NCI-H1694 (cell line): ENCODE measurements around the gene BNC2.

Experiments
- DNase-seq: peaks from one replicate; lab custom pipeline; 2025; lab: John Stamatoyannopoulos, UW

BNC2 gene

GRCh38 chr9:16363073-16363781 is 507.2 kb downstream of the BNC2 start:
- DNase-seq, result no peak

- no peak for DNase-seq
Measured at GRCh38 chr9:16361939-16362338, 508.5 kb downstream of the BNC2 start.

DNA sequence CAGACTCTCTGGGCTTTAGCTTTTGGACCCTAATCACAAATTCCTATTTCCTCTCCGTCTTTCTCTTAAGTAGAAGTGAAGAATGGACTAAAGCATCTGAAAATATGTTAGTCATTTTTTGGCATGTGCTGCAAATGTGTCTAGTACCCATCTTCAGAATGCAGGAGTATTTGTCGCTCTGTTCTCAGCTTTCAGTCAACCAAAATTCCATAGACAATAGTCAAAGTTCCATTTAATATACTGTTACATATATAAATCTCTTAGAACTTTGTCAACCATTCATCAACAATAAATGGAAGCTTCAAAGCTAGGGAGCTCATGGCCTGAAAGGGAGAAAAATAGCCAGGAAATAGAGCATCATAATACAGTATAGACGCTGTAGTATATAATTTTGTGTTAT is 509.4 kb downstream of the BNC2 start:
- DNase-seq, result no peak

DNA sequence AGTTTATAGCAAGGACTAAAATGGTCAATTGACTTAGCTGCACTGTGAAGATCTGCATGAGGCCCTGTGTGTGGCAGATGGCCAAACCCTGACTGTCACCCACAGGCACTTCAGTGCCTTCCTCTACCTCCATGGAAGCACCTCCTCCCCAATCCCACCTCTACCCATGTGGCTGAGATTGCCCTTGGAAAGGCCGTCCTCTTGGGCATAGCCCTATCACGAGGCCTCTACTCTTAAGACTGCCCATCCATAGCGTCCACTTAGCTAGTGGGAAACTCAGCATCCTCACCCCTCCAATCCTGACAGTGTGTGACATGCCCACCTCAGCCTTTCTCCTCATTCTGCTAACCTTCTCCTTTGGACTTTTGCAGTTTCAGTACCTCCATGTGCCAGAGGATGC is 510.2 kb downstream of the BNC2 start:
- no peak for DNase-seq
